Esophagus squamous epithelium (tissue), 4 donors: Measurements from ENCODE around the gene FAM221A.

Source experiments
- POLR2A ChIP-seq, 4 donors: fragments of 450-650 bp; IDR thresholded peaks; one replicate each; pipeline ENCODE4 v1.6.1; 2017; ENCODE audit warnings: antibody characterized with exemption in 4 of 4, mild to moderate bottlenecking in 4 of 4, moderate library complexity in 3 of 4
- TF ChIP-seq, protein P1 (sequence below), 6 experiments: fragments of 450-650 bp in 4 of 6; fragments of 200-600 bp in 2 of 6; sonication (generic) in 2 of 6; IDR thresholded peaks; one replicate each; pipeline ENCODE4 v1.5.1; 2016 to 2019; ENCODE audit warnings: antibody characterized with exemption in 6 of 6, mild to moderate bottlenecking in 4 of 6, moderate library complexity in 4 of 6

- TF ChIP-seq, protein P1, sequence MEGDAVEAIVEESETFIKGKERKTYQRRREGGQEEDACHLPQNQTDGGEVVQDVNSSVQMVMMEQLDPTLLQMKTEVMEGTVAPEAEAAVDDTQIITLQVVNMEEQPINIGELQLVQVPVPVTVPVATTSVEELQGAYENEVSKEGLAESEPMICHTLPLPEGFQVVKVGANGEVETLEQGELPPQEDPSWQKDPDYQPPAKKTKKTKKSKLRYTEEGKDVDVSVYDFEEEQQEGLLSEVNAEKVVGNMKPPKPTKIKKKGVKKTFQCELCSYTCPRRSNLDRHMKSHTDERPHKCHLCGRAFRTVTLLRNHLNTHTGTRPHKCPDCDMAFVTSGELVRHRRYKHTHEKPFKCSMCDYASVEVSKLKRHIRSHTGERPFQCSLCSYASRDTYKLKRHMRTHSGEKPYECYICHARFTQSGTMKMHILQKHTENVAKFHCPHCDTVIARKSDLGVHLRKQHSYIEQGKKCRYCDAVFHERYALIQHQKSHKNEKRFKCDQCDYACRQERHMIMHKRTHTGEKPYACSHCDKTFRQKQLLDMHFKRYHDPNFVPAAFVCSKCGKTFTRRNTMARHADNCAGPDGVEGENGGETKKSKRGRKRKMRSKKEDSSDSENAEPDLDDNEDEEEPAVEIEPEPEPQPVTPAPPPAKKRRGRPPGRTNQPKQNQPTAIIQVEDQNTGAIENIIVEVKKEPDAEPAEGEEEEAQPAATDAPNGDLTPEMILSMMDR (IDR thresholded peaks at IDR 0.05) = peak; percentile 45 to 84 (median 80)
- peak in 1 of 4 donors; percentile 19 for TF ChIP-seq POLR2A (IDR thresholded peaks at IDR 0.05)
These were observed at the start of gene FAM221A for GRCh38 chr7:23679898-23680413.
